ENCODE results near the gene FGF16. TPM values are rescaled to one million over a fixed set of nuclear protein-coding genes. Genes with fewer than 3 reads are reported as not detected.

FGF16 gene
- total and polyA plus RNA-seq, 2 of the 8 experiments (the other 6 are each of a cell fraction or from before 2014, with no cell fraction given) = 0.50 to 1.4 TPM

- no peak overlapping the region for H3K23ac ChIP-seq (ENCODE audit: insufficient read length)
- TF ChIP-seq POU5F1 (IDR thresholded peaks at IDR 0.05; ENCODE audit: low read depth, low read length) = no peak
- TF ChIP-seq POLR2A (IDR thresholded peaks at IDR 0.05; ENCODE audit: control extremely low read depth in 1 of 2, low read depth in 2 of 2, low read length in 2 of 2) = no peak
- TF ChIP-seq CHD1 (IDR thresholded peaks at IDR 0.05; ENCODE audit: low read depth, low read length) = no peak
- TF ChIP-seq RFX5 (IDR thresholded peaks at IDR 0.05; ENCODE audit: borderline replicate concordance, low read depth, low read length) = no peak
- no peak for TF ChIP-seq POLR2AphosphoS5 (IDR thresholded peaks at IDR 0.05; ENCODE audit: low read depth, low read length)
- TF ChIP-seq CEBPB (IDR thresholded peaks at IDR 0.05; ENCODE audit: low read depth, low read length) = no peak
- no peak for TF ChIP-seq USF2 (IDR thresholded peaks at IDR 0.05; ENCODE audit: low read length)
- no peak for TF ChIP-seq TCF12 (IDR thresholded peaks at IDR 0.05; ENCODE audit: low read depth, low read length)
- TF ChIP-seq GTF2F1 (IDR thresholded peaks at IDR 0.05; ENCODE audit: borderline replicate concordance, low read depth, low read length) = no peak
- TF ChIP-seq BACH1 (IDR thresholded peaks at IDR 0.05; ENCODE audit: low read length) = no peak
- TF ChIP-seq TEAD4 (IDR thresholded peaks at IDR 0.05; ENCODE audit: low read depth, low read length) = no peak
- no peak for TF ChIP-seq ZNF274 (IDR thresholded peaks at IDR 0.05; ENCODE audit: borderline replicate concordance, extremely low read depth, low read length)
- TF ChIP-seq BRCA1 (IDR thresholded peaks at IDR 0.05; ENCODE audit: low read depth, low read length) = no peak
- no peak for TF ChIP-seq CTBP2 (IDR thresholded peaks at IDR 0.05; ENCODE audit: borderline replicate concordance, insufficient read depth, insufficient read length, low read length)
- TF ChIP-seq RBBP5 (IDR thresholded peaks at IDR 0.05; ENCODE audit: borderline replicate concordance, low read depth, low read length) = no peak
These were observed 2.6 kb upstream of the FGF16 start for GRCh38 chrX:77444545-77444944.

More at GRCh38 chrX:77444545-77444944, 2.6 kb upstream of the FGF16 start:
- no peaks in the 10 kb centered on the region for H3K79me1 ChIP-seq (ENCODE audit: low read depth, low read length)
- no peak overlapping the region for H2BK12ac ChIP-seq (ENCODE audit: low read depth, low read length)
- no peak overlapping the region for H2AK5ac ChIP-seq (ENCODE audit: low read depth, low read length)
- H4K8ac ChIP-seq (ENCODE audit: extremely low read depth, insufficient read depth, low read length) = no peak overlapping the region
- FAIRE-seq (no peak), DNase-seq (ENCODE audit: low read depth in 1 of 2, low spot score in 2 of 2) (no peak)
- H2BK15ac ChIP-seq (ENCODE audit: low read length) = no peak overlapping the region
- no peak overlapping the region for H2AFZ ChIP-seq (ENCODE audit: low read length)
- no peaks in the 10 kb centered on the region for H3K9me3 ChIP-seq (ENCODE audit: insufficient read depth in 2 of 2, low read depth in 1 of 2, low read length in 1 of 2)
- 58% methylated on average over 3 of the region's 3 CpGs; no CpG with 5 or more reads in 1 of the 2 experiments for WGBS, 2 experiments (ENCODE audit: extremely low coverage in 1 of 2, insufficient coverage in 1 of 2, insufficient read length in 1 of 2, insufficient replicate concordance in 2 of 2, low coverage in 1 of 2, low lambda C conversion rate in 2 of 2, missing lambda C conversion rate in 1 of 2)
- H3K4ac ChIP-seq (replicated peaks; ENCODE audit: insufficient read length, low read depth, low read length) = no peak overlapping the region
- no peak overlapping the region for H2BK5ac ChIP-seq (ENCODE audit: low read depth, low read length)
- H3K4me1 ChIP-seq (replicated peaks in 1 of 4; ENCODE audit: control insufficient read depth in 3 of 4, insufficient read depth in 4 of 4, low read length in 3 of 4) = peaks cover 0 to 7% (median under 1%) of the 10 kb centered on the region in 4 experiments; a peak in 2 of 7 replicates
- ChIA-PET POLR2A (ENCODE audit: partially characterized antibody) (no interaction called here), CTCF (ENCODE audit: partially characterized antibody) (interaction anchor here (1.0 to 1.5 kb wide), 3 partner anchors 29 to 584 kb away, joined by 3 to 4 read pairs (median 3); no protein-coding TSS in a partner anchor)
- H3K36me3 ChIP-seq (ENCODE audit: control insufficient read depth in 2 of 4, insufficient read depth in 4 of 4, low read length in 3 of 4) = no peaks in the 10 kb centered on the region
- no peak overlapping the region for H2BK120ac ChIP-seq (replicated peaks; ENCODE audit: low read depth, low read length)
- no peak overlapping the region for H2BK20ac ChIP-seq (ENCODE audit: low read length)
- no peak overlapping the region for H3K56ac ChIP-seq (replicated peaks; ENCODE audit: insufficient read length, low read depth, low read length)
- H3K23me2 ChIP-seq (ENCODE audit: low read depth, low read length) = peaks cover 11% of the 10 kb centered on the region; the same call in 1 of the 2 replicates
- no peaks in the 10 kb centered on the region for H3K79me2 ChIP-seq (ENCODE audit: control insufficient read depth in 1 of 2, insufficient read depth in 2 of 2, low read length in 2 of 2)
- no peak overlapping the region for H3K9ac ChIP-seq (replicated peaks in 1 of 4; ENCODE audit: extremely low read depth in 1 of 4, low read depth in 3 of 4, low read length in 3 of 4)
- H4K20me1 ChIP-seq (replicated peaks in 1 of 2; ENCODE audit: control insufficient read depth in 1 of 2, insufficient read depth in 2 of 2, low read length in 2 of 2) = no peaks in the 10 kb centered on the region
- no peak overlapping the region for H4K5ac ChIP-seq (ENCODE audit: insufficient read length, low read depth, low read length)
- no peak overlapping the region for H4K91ac ChIP-seq (replicated peaks; ENCODE audit: insufficient read length, low read length)
- H3K18ac ChIP-seq (ENCODE audit: extremely low read depth, low read length) = no peak overlapping the region
- no peak overlapping the region for H3K4me3 ChIP-seq (ENCODE audit: extremely low read depth in 1 of 4, insufficient read depth in 2 of 4, low read depth in 3 of 4, low read length in 4 of 4)
- no peak overlapping the region for H3K14ac ChIP-seq (ENCODE audit: insufficient read length)
- peaks cover 3 to 27% (median 12%) of the 10 kb centered on the region in 4 experiments; a peak in 6 of 7 replicates for H3K27me3 ChIP-seq (replicated peaks in 1 of 4; ENCODE audit: control insufficient read depth in 3 of 4, extremely low read depth in 1 of 4, insufficient read depth in 3 of 4, low read length in 3 of 4)
- H3K4me2 ChIP-seq (ENCODE audit: insufficient read depth in 1 of 2, low read depth in 2 of 2, low read length in 2 of 2) = no peak overlapping the region
- H3K27ac ChIP-seq (ENCODE audit: low read depth, low read length) = no peak overlapping the region
